Measurements from ENCODE around the gene SUCLG1. TPM values are rescaled to one million over a fixed set of nuclear protein-coding genes. Genes with fewer than 3 reads are reported as not detected.

Gene SUCLG1
- total and polyA plus RNA-seq, 2 of the 8 experiments (the other 6 are each of a cell fraction or from before 2014, with no cell fraction given) = 19.9 to 40.0 TPM

DNA sequence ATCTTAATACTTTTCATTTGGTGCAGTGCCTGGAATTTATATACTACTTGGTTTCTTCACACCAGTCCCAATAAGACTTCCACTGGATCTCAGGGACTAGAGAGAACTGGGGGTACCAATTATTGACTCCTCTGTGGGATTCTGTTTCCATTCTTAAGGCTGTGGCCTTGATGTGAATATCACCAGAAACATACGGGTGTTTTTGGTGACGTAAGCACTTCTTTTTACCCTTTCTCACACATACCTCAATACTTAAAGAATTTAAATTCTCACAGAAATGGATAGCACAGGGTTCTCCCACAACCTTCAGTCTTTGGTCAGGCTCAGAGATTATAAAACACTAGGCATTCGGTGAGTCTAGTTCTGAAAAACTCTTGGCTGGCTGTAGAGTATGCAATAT lies 84.1 kb downstream of the SUCLG1 start (continued):
- no peak for TF ChIP-seq CHD7 (IDR thresholded peaks at IDR 0.05; ENCODE audit: insufficient replicate concordance, low read length)
- no peak for TF ChIP-seq SAP30 (IDR thresholded peaks at IDR 0.05; ENCODE audit: insufficient read depth, insufficient replicate concordance, low read length)
- no peak for TF ChIP-seq CEBPB (IDR thresholded peaks at IDR 0.05; ENCODE audit: low read depth, low read length)
- no peak for TF ChIP-seq CHD1 (IDR thresholded peaks at IDR 0.05; ENCODE audit: low read depth, low read length)
- TF ChIP-seq RNF2 (IDR thresholded peaks at IDR 0.05; ENCODE audit: borderline replicate concordance, low read depth, low read length, missing control alignments, poor library complexity, severe bottlenecking) = no peak
- no peak for TF ChIP-seq YY1 (IDR thresholded peaks at IDR 0.05; ENCODE audit: low read depth, low read length)
- no peak for TF ChIP-seq GABPA (IDR thresholded peaks at IDR 0.05; ENCODE audit: borderline replicate concordance, insufficient read depth, low read length)
- no peak for TF ChIP-seq EP300 (IDR thresholded peaks at IDR 0.05; ENCODE audit: borderline replicate concordance in 1 of 2, low read depth in 2 of 2, low read length in 2 of 2)
- TF ChIP-seq ZNF274 (IDR thresholded peaks at IDR 0.05; ENCODE audit: borderline replicate concordance, extremely low read depth, low read length) = no peak
- TF ChIP-seq KDM4A (IDR thresholded peaks at IDR 0.05; ENCODE audit: low read depth, low read length, severe bottlenecking) = no peak
- TF ChIP-seq SP1 (IDR thresholded peaks at IDR 0.05; ENCODE audit: low read depth, low read length) = no peak

All from H1 (cell line).